HG03460 (cell line): ENCODE measurements around the gene C1QTNF6.
A peak's percentile ranks its signal among the peaks of the same experiment; 100 is the strongest.
"Not testable (repeated sequence)": the region's sequence is repeated elsewhere in the genome, so short reads cannot be mapped to it uniquely, and the experiment has no call there.

ENCODE experiments used
- ATAC-seq: cut with Tn5 transposase; IDR thresholded peaks from one replicate; pipeline ENCODE4 v1.9.1; 2021; ENCODE audit not compliant: unreplicated experiment

The C1QTNF6 gene

GRCh38 chr22:37208401-37209139, 20.5 kb upstream of the C1QTNF6 start:
- ATAC-seq: no peak

- no peak for ATAC-seq
Observed at GRCh38 chr22:37207981-37208380, 19.9 kb upstream of the C1QTNF6 start.

- ATAC-seq: no peak
Observed at GRCh38 chr22:37206841-37207821, 19.1 kb upstream of the C1QTNF6 start.

GRCh38 chr22:37206118-37206840, 18.2 kb upstream of the C1QTNF6 start:
- no peak for ATAC-seq

GRCh38 chr22:37205046-37205445, 17.0 kb upstream of the C1QTNF6 start:
- no peak for ATAC-seq

GRCh38 chr22:37204045-37204655, 16.1 kb upstream of the C1QTNF6 start:
- ATAC-seq: no peak

GRCh38 chr22:37203354-37204044, 15.5 kb upstream of the C1QTNF6 start:
- ATAC-seq: no peak

- no peak for ATAC-seq
Observed at GRCh38 chr22:37202716-37203115, 14.7 kb upstream of the C1QTNF6 start.

GRCh38 chr22:37202001-37202555, 14.0 kb upstream of the C1QTNF6 start:
- ATAC-seq: no peak

- ATAC-seq: not testable (repeated sequence)
Observed at GRCh38 chr22:37201443-37201820, 13.4 kb upstream of the C1QTNF6 start.

- ATAC-seq: no peak
Observed at GRCh38 chr22:37199760-37200108, 11.7 kb upstream of the C1QTNF6 start.

GRCh38 chr22:37199103-37199759, 11.2 kb upstream of the C1QTNF6 start:
- ATAC-seq: peak; percentile 87

GRCh38 chr22:37198258-37199102, 10.4 kb upstream of the C1QTNF6 start:
- ATAC-seq: no peak

- no peak for ATAC-seq
Observed at GRCh38 chr22:37197451-37198257, 9.6 kb upstream of the C1QTNF6 start.

- no peak for ATAC-seq
Observed at GRCh38 chr22:37196539-37197450, 8.7 kb upstream of the C1QTNF6 start.

- ATAC-seq: no peak
Observed at GRCh38 chr22:37195921-37196320, 7.9 kb upstream of the C1QTNF6 start.

- ATAC-seq: no peak
Observed at GRCh38 chr22:37194750-37195149, 6.7 kb upstream of the C1QTNF6 start.
